Measurements from ENCODE around the gene FGGY.

FGGY gene

DNA sequence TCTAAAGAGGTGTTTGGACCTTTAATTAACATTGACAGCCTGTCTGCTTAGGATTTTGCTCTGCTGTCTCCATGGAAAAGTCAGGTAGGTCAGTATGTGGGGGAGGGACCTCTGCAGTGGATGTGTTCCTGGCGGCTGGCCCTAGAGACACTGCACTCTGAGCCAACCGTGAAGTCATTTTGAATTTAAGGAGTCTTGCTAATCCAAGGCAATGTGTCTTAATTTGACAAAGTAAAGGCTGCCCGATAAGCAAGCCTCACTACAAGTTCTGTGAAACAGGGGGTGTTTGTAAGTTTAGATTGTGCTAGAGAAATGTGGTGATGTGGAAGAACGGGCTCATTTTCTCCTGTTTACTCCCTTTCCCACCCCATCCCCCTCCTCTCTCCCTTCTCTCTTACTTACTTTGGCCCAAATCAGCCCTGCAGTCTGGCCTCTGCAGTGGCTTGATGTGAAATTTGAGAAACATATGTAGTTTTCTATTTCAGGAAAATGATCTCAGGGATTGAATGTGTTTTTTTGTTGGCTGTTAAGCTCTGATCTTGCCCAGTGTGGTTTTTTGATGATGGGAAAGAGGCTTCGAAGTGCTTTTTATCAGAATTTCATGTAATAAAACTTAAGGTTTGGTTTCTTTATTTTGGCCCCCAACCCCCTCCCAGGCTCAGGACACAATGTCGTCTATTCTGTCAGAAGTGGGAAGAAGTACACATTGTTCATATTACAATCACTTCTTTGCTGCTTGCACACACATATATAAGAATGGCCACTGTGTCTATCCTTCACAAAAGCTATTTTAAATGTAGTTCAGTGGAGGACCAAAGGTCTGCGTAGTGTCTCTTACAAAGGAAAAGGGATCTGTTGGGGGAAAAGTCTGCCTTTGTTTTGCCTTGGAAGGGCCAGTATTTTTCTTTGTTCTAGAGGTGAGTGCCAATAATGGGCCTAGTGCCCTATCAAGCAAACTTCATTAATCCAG lies 96.6 kb downstream of the FGGY start:
- DNase-seq, result no peak

GRCh38 chr1:59394706-59395425 lies 98.0 kb downstream of the FGGY start:
- DNase-seq, result no peak

- DNase-seq, result peak; percentile 4 to 22
Measured at GRCh38 chr1:59396387-59396786, 99.5 kb downstream of the FGGY start.

DNA sequence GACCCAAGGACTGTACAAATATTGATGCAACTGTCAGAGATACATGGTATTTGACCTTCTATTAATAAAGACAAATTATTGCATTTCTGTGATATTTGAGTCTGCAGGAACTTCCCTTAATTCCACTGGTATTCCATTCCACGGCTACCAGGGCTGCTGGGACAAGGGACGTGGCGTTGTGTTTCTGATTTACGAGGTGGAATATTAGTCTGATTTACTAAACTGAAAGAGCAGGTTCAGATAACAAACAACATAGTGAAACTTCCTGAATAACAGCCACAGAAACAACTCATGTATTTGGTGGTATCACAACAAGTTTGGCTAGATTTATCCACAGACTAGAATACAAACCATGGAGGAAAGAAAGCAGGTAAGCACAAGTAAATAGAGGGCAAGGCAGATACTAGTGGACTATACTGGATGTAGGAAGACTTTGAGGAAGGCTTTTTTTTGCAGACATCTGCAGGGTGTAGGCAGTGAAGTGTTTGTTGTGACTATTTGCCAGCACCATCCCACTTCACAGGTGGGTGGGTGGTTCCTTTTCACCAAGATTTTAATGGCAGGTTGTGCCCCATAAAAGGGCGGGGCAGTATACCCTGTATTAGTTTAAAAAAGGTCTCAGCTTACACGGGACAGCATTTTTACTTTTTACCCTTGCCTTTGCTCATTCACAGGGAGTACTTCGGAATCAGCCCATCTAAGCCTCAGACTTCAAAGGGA lies 100.4 kb downstream of the FGGY start:
- no peak for DNase-seq

DNA sequence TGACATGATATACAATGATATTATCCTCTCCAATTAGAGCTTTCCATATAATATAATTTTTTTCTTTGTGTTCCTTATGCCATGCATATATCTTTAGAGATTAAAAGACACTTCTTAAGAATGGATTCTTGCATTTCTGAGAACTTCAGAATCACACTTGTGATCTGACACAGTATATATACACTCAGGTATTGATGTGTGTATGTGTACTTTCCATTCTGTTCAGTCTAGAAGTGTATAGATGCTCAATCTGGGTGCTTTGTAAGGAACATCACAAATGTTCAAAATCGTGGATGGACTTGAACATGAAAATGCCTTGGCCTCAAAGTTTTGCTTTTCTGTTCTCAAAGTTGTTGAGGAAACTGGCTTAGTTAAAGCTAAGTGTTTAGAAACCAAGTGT lies 102.7 kb downstream of the FGGY start:
- DNase-seq, result no peak

GRCh38 chr1:59401581-59401980 lies 104.7 kb downstream of the FGGY start:
- DNase-seq, result no peak

DNA sequence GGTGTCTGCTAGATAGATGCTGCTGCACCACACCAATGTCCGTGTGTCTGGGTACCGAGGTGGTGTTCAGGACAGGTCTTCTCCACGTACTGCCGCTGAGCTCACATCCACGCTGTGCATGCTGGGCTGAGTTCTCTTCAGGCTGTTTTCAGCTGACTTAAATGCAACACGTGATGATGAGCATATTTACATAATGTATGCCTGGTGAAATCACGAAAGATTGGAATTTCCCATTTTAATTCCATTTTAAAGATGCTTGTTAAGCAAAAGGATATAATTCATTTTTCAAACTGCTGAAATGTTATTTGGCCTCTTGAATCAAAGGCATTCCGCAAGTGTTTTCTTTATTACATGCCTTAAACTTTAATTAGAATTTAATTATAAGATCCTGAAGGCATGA lies 107.9 kb downstream of the FGGY start:
- no peak for DNase-seq

DNA sequence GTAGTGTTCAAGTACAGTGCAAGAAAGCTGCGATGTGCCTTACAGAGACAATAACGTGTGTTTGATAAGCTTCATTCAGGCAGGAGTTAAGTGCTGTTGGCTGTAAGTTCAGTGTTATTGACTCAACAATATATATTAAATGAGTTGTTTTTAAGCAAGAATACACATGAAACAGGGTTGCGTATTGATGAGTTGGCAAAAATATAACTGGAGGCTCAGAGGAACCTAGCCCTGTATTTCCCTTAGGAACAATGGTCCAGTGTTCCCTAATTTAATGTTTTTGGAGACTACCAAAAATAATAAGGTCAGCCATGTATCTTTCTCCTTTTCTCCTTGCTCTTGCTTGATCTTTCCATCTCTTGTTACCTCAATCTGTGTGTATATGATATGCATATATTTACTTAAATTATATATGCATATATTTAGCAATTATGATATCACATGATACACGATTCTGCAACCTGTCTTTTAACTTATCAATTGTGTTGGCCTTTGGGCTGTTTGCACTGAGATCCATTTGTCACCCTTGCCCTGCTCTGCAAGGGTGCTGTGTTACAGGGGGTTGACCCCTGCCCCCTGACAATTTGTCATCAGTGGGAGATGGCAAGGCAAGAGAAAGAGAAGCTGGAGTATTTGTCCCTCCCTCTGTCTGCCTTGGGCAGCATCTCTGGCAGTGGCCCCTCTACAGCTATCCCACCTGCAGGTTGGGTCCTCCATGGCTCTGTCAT lies 109.7 kb downstream of the FGGY start:
- no peak for DNase-seq

- no peak for DNase-seq
Measured at GRCh38 chr1:59408608-59409240, 111.8 kb downstream of the FGGY start.

GRCh38 chr1:59409549-59409948 lies 112.7 kb downstream of the FGGY start:
- no peak for DNase-seq

DNA sequence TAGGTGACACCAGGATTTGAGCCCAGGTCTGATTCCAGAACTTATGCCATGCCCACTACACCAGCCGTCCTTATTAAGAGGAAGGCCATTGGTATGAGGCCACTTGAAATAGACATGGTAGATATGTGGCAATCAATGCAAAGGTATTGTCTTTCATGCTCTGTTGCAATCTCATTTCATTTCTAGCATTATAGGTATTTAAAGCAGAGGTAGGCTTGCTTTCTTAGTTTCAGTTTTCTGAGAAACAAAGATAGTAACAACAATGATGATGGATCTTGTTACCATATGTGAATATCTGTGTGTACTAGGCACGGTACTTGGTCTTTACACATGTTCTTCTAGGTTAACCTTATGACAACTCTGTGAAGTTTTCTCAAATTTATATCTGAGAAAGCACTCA lies 113.1 kb downstream of the FGGY start:
- no peak for DNase-seq

GRCh38 chr1:59410457-59410856 lies 113.6 kb downstream of the FGGY start:
- DNase-seq, result peak in 1 of 2 experiments; percentile 17

DNA sequence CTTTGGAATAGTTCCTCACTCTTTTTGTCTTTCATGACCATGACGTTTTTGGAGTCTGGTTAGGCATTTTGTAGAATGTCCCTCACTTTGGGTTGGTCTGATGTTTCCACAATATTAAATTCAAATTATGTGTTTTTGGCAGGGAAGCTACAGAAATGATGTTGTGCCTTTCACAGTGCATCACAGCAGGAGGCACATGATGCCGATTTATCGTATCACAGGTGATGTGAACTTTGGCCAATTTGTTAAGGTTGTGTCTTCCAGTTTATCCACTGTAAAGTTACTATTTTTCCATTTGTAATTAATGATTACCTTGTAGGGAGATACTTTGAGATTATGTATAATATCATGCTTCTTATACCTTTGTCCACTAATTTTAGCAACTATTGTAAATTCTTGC lies 114.3 kb downstream of the FGGY start:
- DNase-seq, result no peak

- peak; percentile 48 to 70 for DNase-seq
Measured at GRCh38 chr1:59412718-59413326, 115.9 kb downstream of the FGGY start.

- no peak for DNase-seq
Measured at GRCh38 chr1:59413327-59413720, 116.4 kb downstream of the FGGY start.

GRCh38 chr1:59414406-59415133 lies 117.7 kb downstream of the FGGY start:
- DNase-seq, result no peak

DNA sequence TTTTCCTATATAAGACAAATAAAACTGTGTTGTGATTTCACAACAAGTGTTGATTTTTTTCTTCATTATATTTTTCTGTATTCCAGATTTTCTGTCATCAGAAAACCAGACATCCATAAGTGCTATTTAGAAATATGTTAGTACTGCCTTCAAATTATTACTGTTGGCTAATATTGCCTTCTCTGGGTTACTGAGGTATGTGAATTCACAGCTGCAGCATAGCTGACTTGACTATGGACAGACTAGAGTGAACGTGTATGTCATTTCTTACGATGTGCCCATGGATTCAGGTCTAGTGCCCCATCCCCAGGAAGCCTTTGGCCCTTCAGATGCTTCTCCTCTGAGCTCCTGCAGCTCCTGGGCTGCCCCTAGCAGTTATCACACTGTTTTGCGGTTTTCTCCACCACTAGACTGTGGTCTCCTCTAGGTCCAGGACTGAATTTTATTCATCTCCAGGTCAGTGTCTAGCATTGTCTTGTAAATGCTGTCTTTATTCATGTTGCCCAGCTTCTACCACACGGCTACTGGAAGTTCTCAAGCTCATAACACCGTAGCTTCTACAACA lies 118.5 kb downstream of the FGGY start:
- DNase-seq, result no peak

GRCh38 chr1:59415881-59416280 lies 119.0 kb downstream of the FGGY start:
- DNase-seq, result no peak

DNA sequence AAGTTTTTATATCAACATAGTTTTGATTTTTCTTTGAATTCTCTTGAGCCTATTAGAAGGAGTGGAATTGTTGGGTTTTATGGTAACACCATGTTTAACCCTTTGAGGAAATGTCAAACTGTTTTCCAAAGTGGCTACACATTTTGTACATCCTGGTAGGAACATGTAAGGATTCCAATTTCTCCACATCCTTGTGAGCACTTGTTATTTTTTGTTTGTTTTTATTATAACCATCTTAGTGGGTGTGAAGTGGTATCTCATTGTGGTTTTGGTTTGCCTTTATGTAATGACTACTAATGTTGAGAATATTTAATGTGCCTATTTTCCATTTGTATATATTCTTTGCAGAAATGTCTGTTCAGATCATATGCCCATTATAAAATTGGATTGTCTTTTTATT lies 120.5 kb downstream of the FGGY start:
- DNase-seq, result no peak

DNA sequence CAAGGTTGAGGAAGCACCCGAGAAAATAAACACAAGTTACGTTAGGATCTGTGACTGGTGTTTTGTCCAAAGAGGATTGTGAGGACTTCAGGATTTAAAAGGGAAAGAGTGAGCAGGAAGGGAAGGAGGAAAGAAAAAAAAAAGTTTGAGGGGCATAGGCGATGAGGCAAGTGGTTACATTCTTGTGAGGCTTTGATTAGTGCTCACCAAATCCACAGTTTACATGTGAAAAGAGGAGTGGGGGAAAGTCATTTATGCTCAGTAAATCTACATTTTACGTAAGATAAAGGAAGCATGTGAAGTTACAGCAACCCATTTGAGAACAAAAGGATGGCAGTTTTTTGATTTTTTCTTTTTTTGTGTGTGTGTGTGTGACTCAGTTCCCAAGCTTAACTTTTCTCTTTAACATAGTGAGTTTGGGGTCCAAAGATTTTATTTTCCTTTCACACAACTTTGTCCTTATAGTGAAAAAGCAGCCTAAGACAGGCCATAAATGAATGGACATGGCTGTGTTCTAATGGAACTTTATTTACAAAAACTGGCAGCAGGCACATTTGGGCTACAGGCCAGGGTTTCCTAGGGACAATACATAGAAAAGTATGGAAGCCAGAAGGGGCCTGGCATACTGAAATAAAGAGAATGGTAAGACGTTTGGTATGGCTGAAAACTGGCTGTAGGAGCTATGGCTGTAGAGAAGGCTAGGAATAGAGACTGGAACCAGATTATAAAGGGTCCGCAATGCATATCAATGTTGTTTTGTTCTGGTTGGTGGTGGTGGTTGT lies 121.7 kb downstream of the FGGY start:
- no peak for DNase-seq
